Ovary (tissue), 3 donors: Measurements from ENCODE around the gene SCO2.

ENCODE experiments used
- EP300 ChIP-seq: sonication (generic); formaldehyde crosslinking; IDR thresholded peaks from one replicate; pipeline ENCODE4 v1.6.1; 2017; ENCODE audit warnings: antibody characterized with exemption
- TF ChIP-seq, protein P1 (sequence below), 3 donors: fragments of 450-650 bp in 2 of 3; fragments of 200-600 bp in 1 of 3; IDR thresholded peaks; one replicate each; pipeline versions ENCODE4 v1.5.1 to v1.8.0; 2016 to 2022; ENCODE audit warnings: antibody characterized with exemption in 3 of 3, mild to moderate bottlenecking in 1 of 3
- donor health status: DM: no; HTN: no; CAD: no.

DNA sequence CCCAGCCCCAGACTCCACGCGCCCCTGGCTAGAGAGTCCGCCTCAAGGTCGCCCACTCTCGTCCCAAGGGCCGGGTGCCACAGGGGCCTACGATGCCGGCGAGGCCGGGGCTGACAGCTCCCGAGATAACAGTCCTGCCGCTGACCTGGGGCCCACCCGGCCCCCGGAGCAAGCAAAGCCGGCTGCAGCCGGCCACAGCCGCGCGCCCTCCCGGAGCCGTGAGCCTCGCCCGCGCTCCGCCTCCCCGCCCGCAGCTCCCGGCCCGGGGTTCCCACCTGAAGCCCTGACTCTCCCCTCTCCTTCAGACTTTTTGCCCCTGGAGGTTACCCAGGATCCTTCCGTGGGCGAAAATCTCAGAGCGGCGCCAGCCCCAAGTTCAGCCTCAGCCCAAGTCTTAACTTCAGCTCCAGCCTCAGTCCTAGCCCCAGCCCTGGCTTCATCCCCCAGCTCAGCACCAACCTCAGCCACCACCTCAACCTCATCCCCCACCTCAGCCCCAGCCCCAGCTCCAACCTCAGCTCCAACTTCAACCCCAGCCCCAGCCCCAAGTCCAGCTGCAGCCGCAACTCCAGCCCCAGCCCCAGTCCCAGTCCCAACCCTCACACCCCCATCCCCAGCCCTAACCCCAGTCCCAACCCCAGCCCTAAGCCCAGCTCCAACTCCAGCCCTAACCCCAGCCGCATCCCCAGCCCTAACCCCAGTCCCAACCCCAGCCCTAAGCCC is 22.0 kb upstream of the SCO2 start:
- TF ChIP-seq, protein P1, sequence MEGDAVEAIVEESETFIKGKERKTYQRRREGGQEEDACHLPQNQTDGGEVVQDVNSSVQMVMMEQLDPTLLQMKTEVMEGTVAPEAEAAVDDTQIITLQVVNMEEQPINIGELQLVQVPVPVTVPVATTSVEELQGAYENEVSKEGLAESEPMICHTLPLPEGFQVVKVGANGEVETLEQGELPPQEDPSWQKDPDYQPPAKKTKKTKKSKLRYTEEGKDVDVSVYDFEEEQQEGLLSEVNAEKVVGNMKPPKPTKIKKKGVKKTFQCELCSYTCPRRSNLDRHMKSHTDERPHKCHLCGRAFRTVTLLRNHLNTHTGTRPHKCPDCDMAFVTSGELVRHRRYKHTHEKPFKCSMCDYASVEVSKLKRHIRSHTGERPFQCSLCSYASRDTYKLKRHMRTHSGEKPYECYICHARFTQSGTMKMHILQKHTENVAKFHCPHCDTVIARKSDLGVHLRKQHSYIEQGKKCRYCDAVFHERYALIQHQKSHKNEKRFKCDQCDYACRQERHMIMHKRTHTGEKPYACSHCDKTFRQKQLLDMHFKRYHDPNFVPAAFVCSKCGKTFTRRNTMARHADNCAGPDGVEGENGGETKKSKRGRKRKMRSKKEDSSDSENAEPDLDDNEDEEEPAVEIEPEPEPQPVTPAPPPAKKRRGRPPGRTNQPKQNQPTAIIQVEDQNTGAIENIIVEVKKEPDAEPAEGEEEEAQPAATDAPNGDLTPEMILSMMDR (IDR thresholded peaks at IDR 0.05): no peak
- no peak for TF ChIP-seq EP300
